ENCODE measurements around the gene MTSS2.

GRCh38 chr16:70644763-70645597, 40.9 kb downstream of the MTSS2 start:
- TF ChIP-seq LEF1 (IDR thresholded peaks at IDR 0.05; ENCODE audit: borderline replicate concordance) (no peak), SUZ12 (IDR thresholded peaks at IDR 0.05) (no peak), HDGF (IDR thresholded peaks at IDR 0.05; ENCODE audit: borderline replicate concordance) (no peak), ELF4 (IDR thresholded peaks at IDR 0.05) (no peak), ARNT (IDR thresholded peaks at IDR 0.05) (no peak), BHLHE40 (IDR thresholded peaks at IDR 0.05; ENCODE audit: borderline replicate concordance) (no peak), FOXM1 (IDR thresholded peaks at IDR 0.05; ENCODE audit: borderline replicate concordance) (no peak), ZNF384 (IDR thresholded peaks at IDR 0.05) (no peak), SP1 (IDR thresholded peaks at IDR 0.05) (no peak)

Measured in HEK293T (cell line).